Liver (tissue), 9 donors: ENCODE results near the gene CHPT1. TPM values are rescaled to one million over a fixed set of nuclear protein-coding genes. Genes with fewer than 3 reads are reported as not detected.
"Not testable (repeated sequence)": the region's sequence is repeated elsewhere in the genome, so short reads cannot be mapped to it uniquely, and the experiment has no call there.

Source experiments
- DNase-seq: peaks from one replicate; pipeline ENCODE4 v3.0.0-alpha.2; 2017; ENCODE audit warnings: low spot score
- H3K27ac ChIP-seq, 2 donors: one replicate each; pipeline ENCODE4 v1.7.0; 2013; ENCODE audit warnings: inconsistent platforms in 2 of 2, low read length in 2 of 2, control low read depth in 1 of 2, low read depth in 1 of 2, mild to moderate bottlenecking in 1 of 2
- H3K27me3 ChIP-seq, 4 donors: one replicate each; pipeline versions ENCODE4 v1.6.1 to v1.7.0; 2013; ENCODE audit warnings: low read length in 3 of 4, inconsistent platforms in 1 of 4, mild to moderate bottlenecking in 1 of 4, moderate library complexity in 1 of 4; ENCODE audit not compliant: control insufficient read depth in 4 of 4, insufficient read depth in 4 of 4
- H3K36me3 ChIP-seq, 4 donors: one replicate each; pipeline versions ENCODE4 v1.6.1 to v1.7.0; 2013; ENCODE audit warnings: low read length in 3 of 4, mild to moderate bottlenecking in 3 of 4, low read depth in 1 of 4, moderate library complexity in 1 of 4; ENCODE audit not compliant: control insufficient read depth in 4 of 4, insufficient read depth in 3 of 4
- H3K4me1 ChIP-seq, 4 donors: one replicate each; pipeline versions ENCODE4 v1.6.1 to v1.7.0; 2013; ENCODE audit warnings: low read length in 3 of 4, mild to moderate bottlenecking in 3 of 4, moderate library complexity in 1 of 4; ENCODE audit not compliant: control insufficient read depth in 4 of 4, insufficient read depth in 4 of 4
- H3K4me3 ChIP-seq, 3 donors: one replicate each; pipeline versions ENCODE4 v1.6.1 to v1.7.0; 2013; ENCODE audit warnings: low read length in 3 of 3, control low read depth in 1 of 3, low read depth in 1 of 3, mild to moderate bottlenecking in 1 of 3
- H3K9ac ChIP-seq, 2 donors: one replicate each; pipeline ENCODE4 v1.7.0; 2013; ENCODE audit warnings: low read length in 2 of 2, mild to moderate bottlenecking in 2 of 2, moderate library complexity in 2 of 2, control low read depth in 1 of 2, low read depth in 1 of 2
- H3K9me3 ChIP-seq, 4 donors: one replicate each; pipeline versions ENCODE4 v1.6.1 to v1.7.0; 2013; ENCODE audit warnings: low read length in 3 of 4; ENCODE audit not compliant: control insufficient read depth in 4 of 4
- EGR1 ChIP-seq, 2 donors: IDR thresholded peaks; 2 replicates each; pipeline ENCODE4 v1.6.1; 2016 to 2018; ENCODE audit warnings: antibody characterized with exemption in 2 of 2, low read depth in 2 of 2
- FOXA1 ChIP-seq: IDR thresholded peaks from 2 replicates; pipeline ENCODE4 v1.6.1; 2016; ENCODE audit warnings: antibody characterized with exemption
- FOXA2 ChIP-seq: IDR thresholded peaks from 2 replicates; pipeline ENCODE4 v1.6.1; 2016; ENCODE audit warnings: antibody characterized with exemption
- GABPA ChIP-seq, 2 donors: IDR thresholded peaks in 1 of 2; conservative IDR thresholded peaks in 1 of 2; 2 replicates each; pipeline ENCODE4 v1.6.1; 2016; ENCODE audit warnings: antibody characterized with exemption in 2 of 2, mild to moderate bottlenecking in 1 of 2, moderate library complexity in 1 of 2
- HNF4A ChIP-seq, 2 donors: conservative IDR thresholded peaks; 2 replicates each; pipeline ENCODE4 v1.6.1; 2016; ENCODE audit warnings: antibody characterized with exemption in 2 of 2, mild to moderate bottlenecking in 2 of 2
- HNF4G ChIP-seq: IDR thresholded peaks from 2 replicates; pipeline ENCODE4 v1.6.1; 2016; ENCODE audit warnings: antibody characterized with exemption
- NR2F2 ChIP-seq: IDR thresholded peaks from 2 replicates; pipeline ENCODE4 v1.6.1; 2016; ENCODE audit warnings: antibody characterized with exemption
- RXRA ChIP-seq, 2 donors: IDR thresholded peaks; 2 replicates each; pipeline ENCODE4 v1.6.1; 2017 to 2018; ENCODE audit warnings: antibody characterized with exemption in 2 of 2, mild to moderate bottlenecking in 1 of 2
- WGBS: extraction: QIAGEN DNeasy Blood & Tissue Kit; methylation state at CpG from one replicate; pipeline ENCODE4 v1.1.7; 2013; 5-methylcytosine and 5-hydroxymethylcytosine counted together
- polyA plus RNA-seq, 2 donors: library from polyadenylated mRNA; stranded (reverse) in 1 of 2; unstranded in 1 of 2; fragments of 200-250 nt in 1 of 2; fragments of >200 nt in 1 of 2; fragmentation: Nextera tagmentation in 1 of 2; extraction: Ambion mirVana in 1 of 2; gene quantifications; one replicate each; pipeline versions ENCODE4 v1.2.1 to v1.2.3, GENCODE V29; 2013 to 2015
- total RNA-seq, 2 donors: library from RNA; depleted of rRNA; stranded (reverse); fragments of >200 nt; gene quantifications; one replicate each; pipeline ENCODE4 v1.2.3, GENCODE V29; 2014
- TF ChIP-seq, protein P1 (sequence below): IDR thresholded peaks from 2 replicates; pipeline ENCODE4 v1.6.1; 2016; ENCODE audit warnings: antibody characterized with exemption
- TF ChIP-seq, protein P2 (sequence below): IDR thresholded peaks from 2 replicates; pipeline ENCODE4 v1.6.1; 2016; ENCODE audit warnings: antibody characterized with exemption, mild to moderate bottlenecking
- TF ChIP-seq, protein P3 (sequence below): fragments of 150-350 bp; IDR thresholded peaks from 2 replicates; pipeline ENCODE4 v1.5.1; 2017; ENCODE audit warnings: improper control_type of control experiment, low read depth, low read length; ENCODE audit not compliant: missing input control
- donor health status: healthy.
- donor health status: healthy.
- donor health status: healthy.
- donor health status: healthy.
- donor health status: healthy.

The CHPT1 gene
- total and polyA plus RNA-seq, 4 donors = 51.5 to 96.6 (median 61.7) TPM

- no peak overlapping the region for H3K4me3 ChIP-seq
- DNase-seq = no peak
- TF ChIP-seq GABPA (IDR thresholded peaks at IDR 0.05 in 1 of 2, conservative IDR thresholded peaks at IDR 0.05 in 1 of 2) = no peak
- TF ChIP-seq, protein P1, sequence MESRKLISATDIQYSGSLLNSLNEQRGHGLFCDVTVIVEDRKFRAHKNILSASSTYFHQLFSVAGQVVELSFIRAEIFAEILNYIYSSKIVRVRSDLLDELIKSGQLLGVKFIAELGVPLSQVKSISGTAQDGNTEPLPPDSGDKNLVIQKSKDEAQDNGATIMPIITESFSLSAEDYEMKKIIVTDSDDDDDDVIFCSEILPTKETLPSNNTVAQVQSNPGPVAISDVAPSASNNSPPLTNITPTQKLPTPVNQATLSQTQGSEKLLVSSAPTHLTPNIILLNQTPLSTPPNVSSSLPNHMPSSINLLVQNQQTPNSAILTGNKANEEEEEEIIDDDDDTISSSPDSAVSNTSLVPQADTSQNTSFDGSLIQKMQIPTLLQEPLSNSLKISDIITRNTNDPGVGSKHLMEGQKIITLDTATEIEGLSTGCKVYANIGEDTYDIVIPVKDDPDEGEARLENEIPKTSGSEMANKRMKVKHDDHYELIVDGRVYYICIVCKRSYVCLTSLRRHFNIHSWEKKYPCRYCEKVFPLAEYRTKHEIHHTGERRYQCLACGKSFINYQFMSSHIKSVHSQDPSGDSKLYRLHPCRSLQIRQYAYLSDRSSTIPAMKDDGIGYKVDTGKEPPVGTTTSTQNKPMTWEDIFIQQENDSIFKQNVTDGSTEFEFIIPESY = no peak
- TF ChIP-seq EGR1 (IDR thresholded peaks at IDR 0.05; ENCODE audit: low read depth in 2 of 2) = no peak
- no peak for TF ChIP-seq FOXA1
- TF ChIP-seq, protein P2, sequence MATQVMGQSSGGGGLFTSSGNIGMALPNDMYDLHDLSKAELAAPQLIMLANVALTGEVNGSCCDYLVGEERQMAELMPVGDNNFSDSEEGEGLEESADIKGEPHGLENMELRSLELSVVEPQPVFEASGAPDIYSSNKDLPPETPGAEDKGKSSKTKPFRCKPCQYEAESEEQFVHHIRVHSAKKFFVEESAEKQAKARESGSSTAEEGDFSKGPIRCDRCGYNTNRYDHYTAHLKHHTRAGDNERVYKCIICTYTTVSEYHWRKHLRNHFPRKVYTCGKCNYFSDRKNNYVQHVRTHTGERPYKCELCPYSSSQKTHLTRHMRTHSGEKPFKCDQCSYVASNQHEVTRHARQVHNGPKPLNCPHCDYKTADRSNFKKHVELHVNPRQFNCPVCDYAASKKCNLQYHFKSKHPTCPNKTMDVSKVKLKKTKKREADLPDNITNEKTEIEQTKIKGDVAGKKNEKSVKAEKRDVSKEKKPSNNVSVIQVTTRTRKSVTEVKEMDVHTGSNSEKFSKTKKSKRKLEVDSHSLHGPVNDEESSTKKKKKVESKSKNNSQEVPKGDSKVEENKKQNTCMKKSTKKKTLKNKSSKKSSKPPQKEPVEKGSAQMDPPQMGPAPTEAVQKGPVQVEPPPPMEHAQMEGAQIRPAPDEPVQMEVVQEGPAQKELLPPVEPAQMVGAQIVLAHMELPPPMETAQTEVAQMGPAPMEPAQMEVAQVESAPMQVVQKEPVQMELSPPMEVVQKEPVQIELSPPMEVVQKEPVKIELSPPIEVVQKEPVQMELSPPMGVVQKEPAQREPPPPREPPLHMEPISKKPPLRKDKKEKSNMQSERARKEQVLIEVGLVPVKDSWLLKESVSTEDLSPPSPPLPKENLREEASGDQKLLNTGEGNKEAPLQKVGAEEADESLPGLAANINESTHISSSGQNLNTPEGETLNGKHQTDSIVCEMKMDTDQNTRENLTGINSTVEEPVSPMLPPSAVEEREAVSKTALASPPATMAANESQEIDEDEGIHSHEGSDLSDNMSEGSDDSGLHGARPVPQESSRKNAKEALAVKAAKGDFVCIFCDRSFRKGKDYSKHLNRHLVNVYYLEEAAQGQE = no peak
- no peak for TF ChIP-seq FOXA2
- TF ChIP-seq NR2F2 = no peak
- no peak for TF ChIP-seq HNF4G
- TF ChIP-seq RXRA (IDR thresholded peaks at IDR 0.05) = no peak
- peaks cover 2 to 14% (median 8%) of the 10 kb centered on the region in 4 donors for H3K4me1 ChIP-seq
- H3K36me3 ChIP-seq = no peaks in the 10 kb centered on the region
- WGBS = 87% methylated on average over 4 of the region's 4 CpGs
- H3K9ac ChIP-seq = no peak overlapping the region
- H3K27ac ChIP-seq = no peak overlapping the region
- no peaks in the 10 kb centered on the region for H3K9me3 ChIP-seq
- no peaks in the 10 kb centered on the region for H3K27me3 ChIP-seq
Measured at GRCh38 chr12:101671833-101672232, 25.6 kb upstream of the CHPT1 start.

DNA sequence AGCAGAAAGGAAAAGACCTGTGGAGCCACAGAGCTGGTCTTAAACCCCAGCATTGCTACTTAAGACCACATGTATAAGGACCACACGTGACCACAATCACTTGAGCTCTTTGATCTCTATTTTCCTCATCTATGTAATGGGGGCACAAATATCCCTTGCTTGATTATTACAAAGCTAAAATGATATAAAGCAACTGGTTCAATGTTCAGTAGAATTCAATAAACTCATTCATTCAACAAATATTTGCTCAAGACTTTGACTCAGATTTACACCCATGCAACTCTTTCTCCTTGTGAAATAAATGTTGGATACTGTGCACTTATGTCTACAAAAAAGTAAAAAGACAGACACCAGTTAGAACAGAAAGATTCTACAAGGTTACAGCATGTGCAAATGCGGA, 21.9 kb upstream of the CHPT1 start:
- WGBS = 76% methylated on average over 2 of the region's 2 CpGs

DNA sequence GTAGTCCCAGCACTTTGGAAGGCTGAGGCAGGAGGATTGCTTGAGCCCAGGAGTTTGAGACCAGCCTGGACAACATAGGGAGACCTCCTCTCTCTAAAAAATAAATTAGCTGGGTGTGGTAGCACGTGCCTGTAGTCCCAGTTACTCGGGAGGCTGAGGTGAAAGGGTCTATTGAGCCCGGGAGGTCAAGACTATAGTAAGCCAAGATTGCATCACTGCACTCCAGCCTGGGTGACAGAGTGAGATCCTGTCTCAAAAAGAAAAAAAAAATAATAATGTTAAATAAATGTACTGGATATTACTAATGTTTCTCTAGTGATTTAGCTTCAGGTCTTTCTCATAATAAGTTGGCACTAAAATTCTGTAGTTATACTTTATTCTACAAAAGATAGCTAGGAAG, 20.9 kb upstream of the CHPT1 start:
- H3K27me3 ChIP-seq, H3K9ac ChIP-seq: not testable (repeated sequence)

More for the DNA sequence above, 21.9 kb upstream of the CHPT1 start:
- H3K4me3 ChIP-seq = no peak overlapping the region
- DNase-seq = no peak
- no peak overlapping the region for H3K9ac ChIP-seq
- no peaks in the 10 kb centered on the region for H3K36me3 ChIP-seq
- peaks cover under 1 to 12% (median 5%) of the 10 kb centered on the region in 4 donors for H3K4me1 ChIP-seq
- no peaks in the 10 kb centered on the region for H3K27me3 ChIP-seq
- no peak overlapping the region for H3K27ac ChIP-seq
- TF ChIP-seq, protein P3, sequence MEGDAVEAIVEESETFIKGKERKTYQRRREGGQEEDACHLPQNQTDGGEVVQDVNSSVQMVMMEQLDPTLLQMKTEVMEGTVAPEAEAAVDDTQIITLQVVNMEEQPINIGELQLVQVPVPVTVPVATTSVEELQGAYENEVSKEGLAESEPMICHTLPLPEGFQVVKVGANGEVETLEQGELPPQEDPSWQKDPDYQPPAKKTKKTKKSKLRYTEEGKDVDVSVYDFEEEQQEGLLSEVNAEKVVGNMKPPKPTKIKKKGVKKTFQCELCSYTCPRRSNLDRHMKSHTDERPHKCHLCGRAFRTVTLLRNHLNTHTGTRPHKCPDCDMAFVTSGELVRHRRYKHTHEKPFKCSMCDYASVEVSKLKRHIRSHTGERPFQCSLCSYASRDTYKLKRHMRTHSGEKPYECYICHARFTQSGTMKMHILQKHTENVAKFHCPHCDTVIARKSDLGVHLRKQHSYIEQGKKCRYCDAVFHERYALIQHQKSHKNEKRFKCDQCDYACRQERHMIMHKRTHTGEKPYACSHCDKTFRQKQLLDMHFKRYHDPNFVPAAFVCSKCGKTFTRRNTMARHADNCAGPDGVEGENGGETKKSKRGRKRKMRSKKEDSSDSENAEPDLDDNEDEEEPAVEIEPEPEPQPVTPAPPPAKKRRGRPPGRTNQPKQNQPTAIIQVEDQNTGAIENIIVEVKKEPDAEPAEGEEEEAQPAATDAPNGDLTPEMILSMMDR = no peak
- TF ChIP-seq RXRA (IDR thresholded peaks at IDR 0.05) (peak in 1 of 2 donors; percentile 28), HNF4A (conservative IDR thresholded peaks at IDR 0.05) (peak; percentile 20 to 29)
- no peaks in the 10 kb centered on the region for H3K9me3 ChIP-seq

More for the DNA sequence above, 20.9 kb upstream of the CHPT1 start:
- not testable (repeated sequence) for H3K9me3 ChIP-seq, H3K36me3 ChIP-seq, DNase-seq, H3K4me3 ChIP-seq, H3K27ac ChIP-seq
- H3K4me1 ChIP-seq = peaks cover 0 to 12% (median 5%) of the 10 kb centered on the region in 4 donors
- 39% methylated on average over 3 of the region's 3 CpGs for WGBS
